AG09319 (cell line): ENCODE data around the gene MED29.

Experiments used
- DNase-seq: peaks from one replicate; pipeline ENCODE4 v3.0.0-alpha.2; 2010; ENCODE audit warnings: low read depth; ENCODE audit errors: extremely low read depth
- TF ChIP-seq, protein P1 (sequence below): IDR thresholded peaks from 2 replicates; pipeline ENCODE4 v1.5.1; 2011; ENCODE audit warnings: low read depth, mild to moderate bottlenecking, inconsistent platforms, low read length, moderate library complexity

MED29 gene

GRCh38 chr19:39389631-39390414 lies 1.4 kb upstream of the MED29 start:
- no peak for DNase-seq
- TF ChIP-seq, protein P1, sequence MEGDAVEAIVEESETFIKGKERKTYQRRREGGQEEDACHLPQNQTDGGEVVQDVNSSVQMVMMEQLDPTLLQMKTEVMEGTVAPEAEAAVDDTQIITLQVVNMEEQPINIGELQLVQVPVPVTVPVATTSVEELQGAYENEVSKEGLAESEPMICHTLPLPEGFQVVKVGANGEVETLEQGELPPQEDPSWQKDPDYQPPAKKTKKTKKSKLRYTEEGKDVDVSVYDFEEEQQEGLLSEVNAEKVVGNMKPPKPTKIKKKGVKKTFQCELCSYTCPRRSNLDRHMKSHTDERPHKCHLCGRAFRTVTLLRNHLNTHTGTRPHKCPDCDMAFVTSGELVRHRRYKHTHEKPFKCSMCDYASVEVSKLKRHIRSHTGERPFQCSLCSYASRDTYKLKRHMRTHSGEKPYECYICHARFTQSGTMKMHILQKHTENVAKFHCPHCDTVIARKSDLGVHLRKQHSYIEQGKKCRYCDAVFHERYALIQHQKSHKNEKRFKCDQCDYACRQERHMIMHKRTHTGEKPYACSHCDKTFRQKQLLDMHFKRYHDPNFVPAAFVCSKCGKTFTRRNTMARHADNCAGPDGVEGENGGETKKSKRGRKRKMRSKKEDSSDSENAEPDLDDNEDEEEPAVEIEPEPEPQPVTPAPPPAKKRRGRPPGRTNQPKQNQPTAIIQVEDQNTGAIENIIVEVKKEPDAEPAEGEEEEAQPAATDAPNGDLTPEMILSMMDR = no peak

- no peak for DNase-seq
- TF ChIP-seq, protein P1 = no peak
Measured at GRCh38 chr19:39390451-39390750, 777 bp upstream of the MED29 start.

GRCh38 chr19:39397360-39398296 lies 6.5 kb downstream of the MED29 start:
- no peak for DNase-seq
- TF ChIP-seq, protein P1 = peak; percentile 96

GRCh38 chr19:39398297-39398864 lies 7.2 kb downstream of the MED29 start:
- TF ChIP-seq, protein P1 = no peak
- peak; percentile 81 for DNase-seq

GRCh38 chr19:39399668-39400050 lies 8.5 kb downstream of the MED29 start:
- TF ChIP-seq, protein P1 = no peak
- no peak for DNase-seq

DNA sequence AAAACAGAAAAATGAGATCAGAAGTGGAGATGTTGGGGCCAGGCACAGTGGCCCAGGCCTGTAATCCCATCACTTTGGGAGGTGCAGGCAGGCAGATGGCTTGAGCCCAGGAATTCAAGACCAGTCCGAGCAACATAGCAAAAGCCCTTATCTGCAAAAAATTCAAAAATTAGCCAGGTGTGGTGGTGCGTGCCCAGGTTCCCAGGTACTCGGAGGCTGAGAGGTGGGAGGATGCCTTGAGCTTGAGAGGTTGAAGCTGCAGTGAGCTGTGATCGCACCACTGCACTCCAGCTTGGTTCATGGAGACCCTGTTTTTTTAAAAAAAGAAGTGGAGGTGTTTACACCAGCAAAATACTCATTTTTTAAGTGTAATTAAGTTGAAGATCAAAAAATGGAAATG lies 8.9 kb downstream of the MED29 start:
- TF ChIP-seq, protein P1 = no peak
- DNase-seq = no peak
